HEK293 (cell line): ENCODE measurements around the gene L3MBTL4.

ENCODE experiments used
- CTCF ChIA-PET: fragments of 350-600 bp; formaldehyde crosslinking; extraction: SDS; loops from one replicate; lab custom pipeline; 2021; ENCODE audit warnings: antibody characterized with exemption; lab: Yijun Ruan, JAX
- POLR2A ChIA-PET: fragments of 300-600 bp; formaldehyde crosslinking; extraction: SDS; loops from one replicate; lab custom pipeline; 2020; ENCODE audit warnings: antibody characterized with exemption, inconsistent platforms; lab: Yijun Ruan, JAX
- H3K27ac ChIP-seq: fragments of 200-500 bp; sonication (Bioruptor generic); 2 replicates; pipeline ENCODE4 v1.5.1; 2014; ENCODE audit warnings: low read depth, low read length, control low read depth, inconsistent platforms; ENCODE audit errors: extremely low read depth
- H3K36me3 ChIP-seq, 2 experiments: fragments of 200-500 bp in 1 of 2; sonication (Bioruptor generic) in 1 of 2; 1 replicate in 1 of 2; 2 replicates in 1 of 2; pipeline ENCODE4 v1.5.1; 2014 to 2017; ENCODE audit warnings: inconsistent platforms in 2 of 2, low read length in 2 of 2; ENCODE audit not compliant: control insufficient read depth in 2 of 2, insufficient read depth in 1 of 2
- H3K4me1 ChIP-seq: fragments of 200-500 bp; sonication (Bioruptor generic); 2 replicates; pipeline ENCODE4 v1.5.1; 2014; ENCODE audit warnings: mild to moderate bottlenecking, low read length, inconsistent platforms; ENCODE audit not compliant: control insufficient read depth, insufficient read depth
- H3K4me3 ChIP-seq: 2 replicates; pipeline ENCODE4 v1.5.1; 2011; ENCODE audit warnings: low read depth, mild to moderate bottlenecking, control low read depth, low read length, moderate library complexity
- H3K9me3 ChIP-seq: fragments of 200-500 bp; sonication (Bioruptor generic); 2 replicates; pipeline ENCODE4 v1.5.1; 2014; ENCODE audit warnings: low read depth, low read length, inconsistent platforms; ENCODE audit not compliant: control insufficient read depth, insufficient read depth
- HOXC10 ChIP-seq: sonication (generic); formaldehyde crosslinking; IDR thresholded peaks from 2 replicates; pipeline ENCODE4 v1.8.1; 2023; ENCODE audit warnings: mild to moderate bottlenecking, missing genetic modification reagents
- KLF1 ChIP-seq: fragments of 450-650 bp; formaldehyde crosslinking; IDR thresholded peaks from 2 replicates; pipeline ENCODE4 v1.5.1; 2016; ENCODE audit warnings: missing biosample characterization, missing genetic modification characterization
- PRDM1 ChIP-seq: fragments of 450-650 bp; formaldehyde crosslinking; IDR thresholded peaks from 2 replicates; pipeline ENCODE4; 2016; ENCODE audit warnings: missing biosample characterization, missing genetic modification characterization
- SP3 ChIP-seq: fragments of 450-650 bp; formaldehyde crosslinking; IDR thresholded peaks from 2 replicates; pipeline ENCODE4 v1.5.1; 2016; ENCODE audit warnings: missing biosample characterization, missing genetic modification characterization
- TRIM28 ChIP-seq: IDR thresholded peaks from 2 replicates; pipeline ENCODE4 v1.6.1; 2011; ENCODE audit warnings: low read length, control low read depth, borderline replicate concordance
- ZFP37 ChIP-seq: fragments of 450-650 bp; formaldehyde crosslinking; IDR thresholded peaks from 2 replicates; pipeline ENCODE4 v1.5.1; 2016; ENCODE audit warnings: missing biosample characterization, missing genetic modification characterization
- ZFP69B ChIP-seq: fragments of 450-650 bp; formaldehyde crosslinking; IDR thresholded peaks from 2 replicates; pipeline ENCODE4 v1.5.1; 2016; ENCODE audit warnings: missing biosample characterization, missing genetic modification characterization
- ZIC2 ChIP-seq: fragments of 450-650 bp; formaldehyde crosslinking; IDR thresholded peaks from 2 replicates; pipeline ENCODE4 v1.5.1; 2016; ENCODE audit warnings: missing biosample characterization, missing genetic modification characterization
- ZNF138 ChIP-seq: fragments of 450-650 bp; formaldehyde crosslinking; IDR thresholded peaks from 2 replicates; pipeline ENCODE4 v1.5.1; 2016; ENCODE audit warnings: missing biosample characterization, missing genetic modification characterization, borderline replicate concordance
- ZNF16 ChIP-seq: fragments of 450-650 bp; formaldehyde crosslinking; IDR thresholded peaks from 2 replicates; pipeline ENCODE4 v1.5.1; 2016; ENCODE audit warnings: low read depth, missing biosample characterization, missing genetic modification characterization
- ZNF184 ChIP-seq: fragments of 450-650 bp; IDR thresholded peaks from 2 replicates; pipeline ENCODE4 v1.5.1; 2018; ENCODE audit warnings: missing biosample characterization, mild to moderate bottlenecking, missing genetic modification characterization
- ZNF274 ChIP-seq, 2 experiments: fragments of 200-500 bp in 1 of 2; fragments of 450-650 bp in 1 of 2; sonication (Bioruptor generic) in 1 of 2; formaldehyde crosslinking in 1 of 2; IDR thresholded peaks; 2 replicates each; pipeline versions ENCODE4 v1.5.1 to v1.6.1; 2014 to 2016; ENCODE audit warnings: borderline replicate concordance in 1 of 2, inconsistent platforms in 1 of 2, low read length in 1 of 2, missing biosample characterization in 1 of 2, missing genetic modification characterization in 1 of 2
- ZNF544 ChIP-seq: fragments of 450-650 bp; formaldehyde crosslinking; IDR thresholded peaks from 2 replicates; pipeline ENCODE4 v1.5.0; 2017; ENCODE audit warnings: missing biosample characterization, missing genetic modification characterization
- ZNF624 ChIP-seq: fragments of 450-650 bp; formaldehyde crosslinking; IDR thresholded peaks from 2 replicates; pipeline ENCODE4 v1.5.1; 2017; ENCODE audit warnings: missing biosample characterization, missing genetic modification characterization
- ZNF660 ChIP-seq: fragments of 450-650 bp; IDR thresholded peaks from 2 replicates; pipeline ENCODE4 v1.5.1; 2018; ENCODE audit warnings: missing biosample characterization, mild to moderate bottlenecking, missing genetic modification characterization
- ZNF670 ChIP-seq: fragments of 450-650 bp; formaldehyde crosslinking; IDR thresholded peaks from 2 replicates; pipeline ENCODE4 v1.5.1; 2016; ENCODE audit warnings: missing biosample characterization, missing genetic modification characterization, low read depth
- ZNF701 ChIP-seq: fragments of 450-650 bp; formaldehyde crosslinking; IDR thresholded peaks from 2 replicates; pipeline ENCODE4 v1.5.1; 2016; ENCODE audit warnings: missing biosample characterization, missing genetic modification characterization
- ZNF777 ChIP-seq: fragments of 450-650 bp; formaldehyde crosslinking; IDR thresholded peaks from 2 replicates; pipeline ENCODE4 v1.5.1; 2017; ENCODE audit warnings: missing biosample characterization, missing genetic modification characterization, borderline replicate concordance
- ZNF843 ChIP-seq: fragments of 450-650 bp; formaldehyde crosslinking; IDR thresholded peaks from 2 replicates; pipeline ENCODE4 v1.5.1; 2016; ENCODE audit warnings: missing biosample characterization, missing genetic modification characterization
- ZSCAN16 ChIP-seq: fragments of 450-650 bp; formaldehyde crosslinking; IDR thresholded peaks from 2 replicates; pipeline ENCODE4 v1.5.1; 2016; ENCODE audit warnings: missing biosample characterization, missing genetic modification characterization
- ZXDB ChIP-seq: fragments of 450-650 bp; formaldehyde crosslinking; IDR thresholded peaks from 2 replicates; pipeline ENCODE4 v1.5.1; 2016; ENCODE audit warnings: missing biosample characterization, missing genetic modification characterization
- TF ChIP-seq, protein P1 (sequence below): fragments of 450-650 bp; formaldehyde crosslinking; IDR thresholded peaks from 2 replicates; pipeline ENCODE4 v1.5.1; 2016; ENCODE audit warnings: missing biosample characterization, missing genetic modification characterization
- TF ChIP-seq, protein P2 (sequence below): fragments of 450-650 bp; formaldehyde crosslinking; IDR thresholded peaks from 2 replicates; pipeline ENCODE4 v1.5.1; 2017; ENCODE audit warnings: missing biosample characterization, missing genetic modification characterization

Gene L3MBTL4

DNA sequence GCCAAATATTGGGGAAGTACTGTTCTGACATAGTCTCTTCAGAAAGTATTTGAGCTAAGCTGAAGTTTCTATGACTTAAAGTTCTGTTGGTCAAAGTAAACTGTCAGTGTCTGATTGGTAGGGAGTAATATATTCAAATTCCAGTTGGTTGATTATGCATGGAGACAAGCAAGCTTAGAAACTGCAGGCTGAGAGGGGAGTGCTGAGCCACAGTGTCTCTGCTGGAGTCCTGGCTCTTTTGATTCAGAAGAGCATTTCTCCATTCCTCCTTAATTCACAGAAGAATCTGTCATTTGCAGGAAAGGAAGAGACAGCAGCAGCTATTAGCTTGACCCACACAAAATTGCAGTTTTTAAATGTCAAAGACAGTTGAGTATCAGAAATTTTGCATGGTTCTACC, 318.0 kb downstream of the L3MBTL4 start (continued):
- TF ChIP-seq SP3 (tag by site-specific recombination): no peak
- TF ChIP-seq, all 188 proteins: peak for 0

DNA sequence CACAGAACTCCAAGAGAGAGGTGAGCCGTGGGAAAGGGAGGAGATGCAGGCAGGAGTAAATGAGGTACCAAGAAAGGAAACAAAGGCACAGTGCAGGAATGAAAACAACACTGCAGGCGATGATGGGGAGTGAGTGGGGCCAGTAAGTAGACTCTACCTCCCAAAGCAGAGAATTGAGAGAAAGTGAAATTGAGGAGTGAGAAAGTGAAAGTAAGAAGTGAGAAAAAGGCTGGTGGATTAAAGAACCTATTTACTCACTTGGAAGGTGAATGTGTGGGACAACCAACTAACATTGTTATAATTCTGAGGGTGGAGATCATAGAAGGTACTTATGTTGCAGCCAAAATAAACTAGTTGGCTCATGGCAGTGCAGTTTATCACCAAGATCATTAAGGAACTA, 326.3 kb downstream of the L3MBTL4 start:
- no peaks in the 10 kb centered on the region for H3K9me3 ChIP-seq
- ChIA-PET POLR2A (no interaction called here), CTCF (interaction anchor here (1.1 kb wide), 1 partner anchor 434 kb away, joined by 3 read pairs; no protein-coding TSS in a partner anchor)
- no peak overlapping the region for H3K27ac ChIP-seq
- no peaks in the 10 kb centered on the region for H3K4me1 ChIP-seq
- no peak overlapping the region for H3K4me3 ChIP-seq
- no peaks in the 10 kb centered on the region for H3K36me3 ChIP-seq
- TF ChIP-seq PRDM1 (tag by site-specific recombination) (peak; percentile 94), ZIC2 (no peak)
- TF ChIP-seq, all 188 proteins: peak for 1

DNA sequence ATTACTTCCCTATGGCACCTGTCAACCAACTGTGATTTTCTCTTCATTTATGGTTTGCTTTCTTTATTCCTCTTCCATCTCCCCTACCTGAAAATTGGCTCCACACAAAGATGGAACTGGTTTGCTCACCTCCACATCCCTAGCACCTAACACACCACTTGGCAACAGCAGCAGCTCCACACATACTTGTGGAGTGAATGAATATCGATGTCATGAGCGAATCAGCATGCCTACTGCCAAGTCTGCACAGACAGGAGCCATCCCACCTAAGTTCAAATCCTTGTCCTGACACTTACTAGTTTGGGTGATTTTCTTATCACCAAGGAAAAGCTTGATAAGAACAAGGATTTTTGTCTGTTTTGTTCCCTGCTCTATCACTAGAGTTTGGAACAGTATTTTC, 328.0 kb downstream of the L3MBTL4 start:
- Histone ChIP-seq H3K4me1 (no peaks in the 10 kb centered on the region), H3K36me3 (no peaks in the 10 kb centered on the region)
- POLR2A ChIA-PET: no interaction called here
- TF ChIP-seq ZNF184 (tag by site-specific recombination) (no peak), KLF1 (tag by site-specific recombination) (no peak), ZNF138 (tag by site-specific recombination) (no peak), ZNF16 (no peak), ZIC2 (no peak), ZNF544 (tag by site-specific recombination) (no peak), ZNF843 (no peak), TRIM28 (no peak)
- TF ChIP-seq, protein P1, sequence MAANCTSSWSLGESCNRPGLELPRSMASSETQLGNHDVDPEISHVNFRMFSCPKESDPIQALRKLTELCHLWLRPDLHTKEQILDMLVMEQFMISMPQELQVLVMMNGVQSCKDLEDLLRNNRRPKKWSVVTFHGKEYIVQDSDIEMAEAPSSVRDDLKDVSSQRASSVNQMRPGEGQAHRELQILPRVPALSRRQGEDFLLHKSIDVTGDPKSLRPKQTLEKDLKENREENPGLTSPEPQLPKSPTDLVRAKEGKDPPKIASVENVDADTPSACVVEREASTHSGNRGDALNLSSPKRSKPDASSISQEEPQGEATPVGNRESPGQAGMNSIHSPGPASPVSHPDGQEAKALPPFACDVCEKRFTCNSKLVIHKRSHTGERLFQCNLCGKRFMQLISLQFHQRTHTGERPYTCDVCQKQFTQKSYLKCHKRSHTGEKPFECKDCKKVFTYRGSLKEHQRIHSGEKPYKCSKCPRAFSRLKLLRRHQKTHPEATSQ (tag by site-specific recombination): no peak
- TF ChIP-seq, all 188 proteins: peak for 0
- CTCF ChIA-PET: no interaction called here
- Histone ChIP-seq H3K9me3 (no peaks in the 10 kb centered on the region), H3K27ac (no peak overlapping the region), H3K4me3 (no peak overlapping the region)

DNA sequence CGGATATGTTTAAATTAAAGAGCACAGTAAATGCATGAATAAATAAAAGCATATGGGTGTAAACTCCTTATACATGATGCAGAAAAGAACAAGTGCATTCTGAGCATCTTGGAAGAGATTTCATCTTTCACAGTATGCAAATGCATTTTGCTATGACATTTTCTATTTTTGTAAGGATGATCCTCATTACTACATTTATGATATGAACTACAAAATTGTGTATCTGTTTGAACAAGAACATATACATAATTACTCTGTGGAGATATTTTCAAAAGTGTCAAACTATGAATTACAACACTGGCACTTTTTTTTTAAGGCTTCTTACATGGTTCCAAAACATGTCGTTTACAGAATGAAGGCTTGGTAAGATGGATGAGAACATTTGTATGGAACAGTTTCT, 335.3 kb downstream of the L3MBTL4 start:
- H3K4me1 ChIP-seq: no peaks in the 10 kb centered on the region
- POLR2A ChIA-PET: no interaction called here
- TF ChIP-seq ZNF660 (tag by site-specific recombination) (no peak), ZSCAN16 (tag by site-specific recombination) (no peak), ZFP69B (tag by site-specific recombination) (no peak), ZXDB (tag by site-specific recombination) (no peak), HOXC10 (no peak), ZFP37 (no peak), ZNF670 (tag by site-specific recombination) (no peak), ZNF624 (no peak), ZNF274 (IDR thresholded peaks at IDR 0.05; ENCODE audit: low read length) (no peak), ZNF274 (tag by site-specific recombination; IDR thresholded peaks at IDR 0.05; ENCODE audit: borderline replicate concordance) (no peak), ZNF777 (tag by site-specific recombination) (no peak), ZNF701 (no peak)
- TF ChIP-seq, protein P2, sequence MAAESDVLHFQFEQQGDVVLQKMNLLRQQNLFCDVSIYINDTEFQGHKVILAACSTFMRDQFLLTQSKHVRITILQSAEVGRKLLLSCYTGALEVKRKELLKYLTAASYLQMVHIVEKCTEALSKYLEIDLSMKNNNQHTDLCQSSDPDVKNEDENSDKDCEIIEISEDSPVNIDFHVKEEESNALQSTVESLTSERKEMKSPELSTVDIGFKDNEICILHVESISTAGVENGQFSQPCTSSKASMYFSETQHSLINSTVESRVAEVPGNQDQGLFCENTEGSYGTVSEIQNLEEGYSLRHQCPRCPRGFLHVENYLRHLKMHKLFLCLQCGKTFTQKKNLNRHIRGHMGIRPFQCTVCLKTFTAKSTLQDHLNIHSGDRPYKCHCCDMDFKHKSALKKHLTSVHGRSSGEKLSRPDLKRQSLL (tag by site-specific recombination): no peak
- TF ChIP-seq, all 188 proteins: peak for 0
- no peak overlapping the region for H3K27ac ChIP-seq
- no peaks in the 10 kb centered on the region for H3K9me3 ChIP-seq
- no peaks in the 10 kb centered on the region for H3K36me3 ChIP-seq
- CTCF ChIA-PET: no interaction called here
- no peak overlapping the region for H3K4me3 ChIP-seq
